ENCODE data around the gene SYTL2.

SYTL2 gene

GRCh38 chr11:85800595-85801342 is 10.2 kb downstream of the SYTL2 start:
- in situ Hi-C loops (cut with HindIII; ENCODE audit: low sequenced_read_pairs) = no loop called here
- DNase-seq (ENCODE audit: low read depth) = no peak
- TF ChIP-seq, protein P1, sequence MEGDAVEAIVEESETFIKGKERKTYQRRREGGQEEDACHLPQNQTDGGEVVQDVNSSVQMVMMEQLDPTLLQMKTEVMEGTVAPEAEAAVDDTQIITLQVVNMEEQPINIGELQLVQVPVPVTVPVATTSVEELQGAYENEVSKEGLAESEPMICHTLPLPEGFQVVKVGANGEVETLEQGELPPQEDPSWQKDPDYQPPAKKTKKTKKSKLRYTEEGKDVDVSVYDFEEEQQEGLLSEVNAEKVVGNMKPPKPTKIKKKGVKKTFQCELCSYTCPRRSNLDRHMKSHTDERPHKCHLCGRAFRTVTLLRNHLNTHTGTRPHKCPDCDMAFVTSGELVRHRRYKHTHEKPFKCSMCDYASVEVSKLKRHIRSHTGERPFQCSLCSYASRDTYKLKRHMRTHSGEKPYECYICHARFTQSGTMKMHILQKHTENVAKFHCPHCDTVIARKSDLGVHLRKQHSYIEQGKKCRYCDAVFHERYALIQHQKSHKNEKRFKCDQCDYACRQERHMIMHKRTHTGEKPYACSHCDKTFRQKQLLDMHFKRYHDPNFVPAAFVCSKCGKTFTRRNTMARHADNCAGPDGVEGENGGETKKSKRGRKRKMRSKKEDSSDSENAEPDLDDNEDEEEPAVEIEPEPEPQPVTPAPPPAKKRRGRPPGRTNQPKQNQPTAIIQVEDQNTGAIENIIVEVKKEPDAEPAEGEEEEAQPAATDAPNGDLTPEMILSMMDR (IDR thresholded peaks at IDR 0.05; ENCODE audit: low read depth, low read length, missing control alignments) = no peak
- H3K4me3 ChIP-seq (ENCODE audit: low read depth, low read length) = no peak overlapping the region

DNA sequence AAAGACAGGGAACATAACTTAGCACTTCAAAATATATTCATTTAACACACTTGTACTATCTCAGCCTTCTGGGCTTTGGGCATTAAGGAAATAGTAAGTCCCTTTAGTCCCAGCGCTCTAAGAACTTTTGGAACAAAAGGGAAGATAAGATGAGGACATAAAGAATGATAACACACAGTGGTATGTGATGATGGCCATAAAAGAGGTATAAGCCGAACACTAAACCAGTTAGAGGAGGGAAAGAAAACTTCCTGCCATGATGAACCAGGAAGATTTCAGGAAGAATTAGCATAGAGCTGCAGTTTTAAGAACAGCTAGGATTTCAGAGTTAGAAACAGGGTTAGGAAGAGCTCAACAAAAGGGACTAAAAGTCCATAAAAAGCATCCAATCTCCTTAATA is 11.8 kb downstream of the SYTL2 start:
- in situ Hi-C loops (cut with HindIII; ENCODE audit: low sequenced_read_pairs) = no loop called here
- DNase-seq (ENCODE audit: low read depth) = no peak
- no peak overlapping the region for H3K4me3 ChIP-seq (ENCODE audit: low read depth, low read length)
- TF ChIP-seq, protein P1 (IDR thresholded peaks at IDR 0.05; ENCODE audit: low read depth, low read length, missing control alignments) = no peak

GRCh38 chr11:85798361-85798760 is 12.6 kb downstream of the SYTL2 start:
- no peak overlapping the region for H3K4me3 ChIP-seq (ENCODE audit: low read depth, low read length)
- in situ Hi-C loops (cut with HindIII; ENCODE audit: low sequenced_read_pairs) = no loop called here
- TF ChIP-seq, protein P1 (IDR thresholded peaks at IDR 0.05; ENCODE audit: low read depth, low read length, missing control alignments) = no peak
- no peak for DNase-seq (ENCODE audit: low read depth)

GRCh38 chr11:85795712-85796487 is 15.0 kb downstream of the SYTL2 start:
- H3K4me3 ChIP-seq (ENCODE audit: low read depth, low read length) = no peak overlapping the region
- DNase-seq (ENCODE audit: low read depth) = no peak
- in situ Hi-C loops (cut with HindIII; ENCODE audit: low sequenced_read_pairs) = no loop called here
- TF ChIP-seq, protein P1 (IDR thresholded peaks at IDR 0.05; ENCODE audit: low read depth, low read length, missing control alignments) = no peak

- DNase-seq (ENCODE audit: low read depth) = no peak
- in situ Hi-C loops (cut with HindIII; ENCODE audit: low sequenced_read_pairs) = no loop called here
Measured at GRCh38 chr11:85791409-85791990, 19.4 kb downstream of the SYTL2 start.

More at GRCh38 chr11:85791409-85791990, 19.4 kb downstream of the SYTL2 start:
- H3K4me3 ChIP-seq (ENCODE audit: low read depth, low read length) = no peak overlapping the region
- TF ChIP-seq, protein P1 (IDR thresholded peaks at IDR 0.05; ENCODE audit: low read depth, low read length, missing control alignments) = no peak

All from astrocyte of the cerebellum (primary cell).